GM21717 (cell line): ENCODE measurements around the gene RBM12.

Source experiments
- ATAC-seq: cut with Tn5 transposase; IDR thresholded peaks from one replicate; pipeline ENCODE4 v1.9.1; 2021; ENCODE audit warnings: mild to moderate bottlenecking, moderate library complexity; ENCODE audit not compliant: unreplicated experiment

The RBM12 gene

DNA sequence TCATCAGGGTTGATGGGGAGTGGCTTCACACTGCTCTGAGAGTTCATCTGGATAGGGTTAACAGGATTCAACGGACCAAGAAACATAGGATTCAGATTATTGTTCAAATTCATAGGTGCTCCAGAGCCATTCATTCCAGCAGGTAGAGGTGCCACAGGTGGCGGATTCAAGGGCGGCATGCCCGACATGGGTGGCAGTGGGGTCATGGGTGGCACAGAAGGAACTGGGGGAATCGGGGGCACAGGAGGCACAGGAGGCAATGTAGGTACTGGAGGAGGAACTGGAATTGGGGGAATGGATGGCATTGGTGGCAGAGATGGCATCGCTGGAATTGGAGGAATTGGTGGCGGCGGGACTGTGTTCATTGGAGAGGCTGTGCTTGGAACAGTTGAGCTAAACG lies 10.3 kb downstream of the RBM12 start:
- ATAC-seq = no peak

GRCh38 chr20:35653893-35654292 lies 10.8 kb downstream of the RBM12 start:
- no peak for ATAC-seq

GRCh38 chr20:35653430-35653734 lies 11.3 kb downstream of the RBM12 start:
- no peak for ATAC-seq

- ATAC-seq = no peak
These were observed 11.9 kb downstream of the RBM12 start for GRCh38 chr20:35652641-35653429.

GRCh38 chr20:35651958-35652357 lies 12.7 kb downstream of the RBM12 start:
- ATAC-seq = no peak

DNA sequence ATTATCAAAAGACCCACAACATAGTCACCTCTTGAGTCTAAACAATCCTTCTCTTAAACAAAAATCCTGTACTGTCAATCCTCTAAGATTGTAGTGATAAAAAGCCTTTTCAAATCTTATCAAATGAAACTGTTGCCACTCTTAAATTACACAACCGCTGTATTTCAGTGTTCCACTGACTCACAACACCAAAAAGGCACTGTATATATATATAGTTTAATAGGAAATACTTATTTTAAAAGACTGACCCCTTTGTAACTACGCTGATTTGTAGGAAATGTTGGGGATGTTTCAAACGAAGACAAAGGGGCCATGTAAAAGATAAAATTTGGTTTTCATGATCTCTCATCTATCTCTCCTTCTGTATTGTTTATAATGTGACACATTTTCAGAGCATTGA lies 14.1 kb downstream of the RBM12 start:
- no peak for ATAC-seq

- ATAC-seq = no peak
These were observed 15.9 kb downstream of the RBM12 start for GRCh38 chr20:35648836-35649235.

DNA sequence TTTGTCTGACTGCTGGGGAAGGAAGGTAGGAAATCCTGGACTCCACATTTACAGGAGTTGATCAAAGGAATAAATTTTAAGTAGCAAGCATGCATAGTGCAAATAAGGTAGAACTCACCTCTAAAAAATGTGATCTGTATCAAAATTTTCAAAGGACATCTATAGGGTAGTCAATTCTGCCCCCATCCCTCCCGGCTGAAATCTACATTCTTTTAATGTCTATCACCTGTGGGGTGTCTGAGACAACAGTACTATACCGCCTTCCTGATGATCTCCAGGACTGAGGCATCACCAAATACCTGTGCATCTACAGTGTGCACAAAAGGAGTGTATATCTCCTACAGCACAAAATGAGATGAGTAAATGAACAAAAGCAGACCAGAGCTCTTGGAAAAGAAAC lies 19.9 kb downstream of the RBM12 start:
- no peak for ATAC-seq

DNA sequence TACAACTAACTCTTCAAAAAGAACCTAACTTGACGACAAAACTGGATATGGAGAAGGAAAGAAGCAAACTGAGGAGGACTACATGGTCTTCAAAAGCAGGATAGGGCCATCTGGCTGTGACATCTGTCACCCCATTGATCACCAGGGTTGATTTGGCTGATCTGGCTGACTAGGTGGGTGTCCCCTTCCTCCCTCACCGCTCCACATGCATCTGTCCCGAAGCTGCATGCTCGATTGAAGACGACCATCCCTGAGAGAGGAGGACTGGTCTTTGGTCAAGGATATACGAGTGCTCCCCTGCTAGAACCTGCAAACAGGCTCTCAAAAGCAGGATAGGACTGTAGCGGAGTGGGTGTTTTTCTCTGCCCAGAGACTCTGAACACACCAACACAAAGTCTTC lies 21.7 kb downstream of the RBM12 start:
- ATAC-seq = no peak

DNA sequence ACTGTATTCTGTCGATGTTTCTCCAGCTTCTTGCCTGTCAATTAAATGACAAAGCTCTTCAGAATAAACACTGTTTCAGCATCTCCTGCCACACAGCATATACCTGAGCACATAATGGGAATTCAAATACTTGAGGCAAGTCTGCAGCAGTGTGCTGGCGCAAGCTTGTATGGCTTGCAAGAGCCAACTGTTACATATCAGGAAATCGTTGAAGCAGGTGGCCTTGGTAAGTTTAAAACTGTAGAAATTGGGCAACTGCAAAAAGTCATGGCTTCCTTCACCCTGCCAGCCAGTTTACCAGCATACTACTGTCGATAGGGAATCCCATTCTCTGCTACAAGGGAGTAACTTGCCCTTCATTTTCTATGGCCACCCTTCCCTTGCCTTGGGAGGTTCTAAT lies 23.0 kb downstream of the RBM12 start:
- ATAC-seq = no peak

DNA sequence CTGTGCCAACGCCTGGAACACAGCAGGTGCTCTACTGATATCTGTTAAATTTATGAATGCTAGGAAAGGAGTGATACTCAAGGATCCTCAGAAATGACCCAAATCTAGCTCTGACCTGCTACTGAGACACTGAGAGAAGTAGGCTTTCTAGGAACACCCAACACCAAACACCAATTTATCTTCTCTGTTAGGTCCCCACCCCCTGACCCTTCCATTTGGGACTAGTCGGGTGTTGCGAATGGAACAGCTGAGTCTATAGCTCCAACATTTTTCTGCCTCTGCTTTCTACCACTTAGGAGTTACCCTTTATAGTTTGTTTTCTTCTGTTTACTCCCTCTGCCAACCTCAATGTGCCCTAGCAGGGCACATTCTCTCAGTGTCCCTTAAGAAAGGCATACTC lies 24.0 kb downstream of the RBM12 start:
- no peak for ATAC-seq

GRCh38 chr20:35638751-35639150 lies 25.9 kb downstream of the RBM12 start:
- ATAC-seq = no peak

DNA sequence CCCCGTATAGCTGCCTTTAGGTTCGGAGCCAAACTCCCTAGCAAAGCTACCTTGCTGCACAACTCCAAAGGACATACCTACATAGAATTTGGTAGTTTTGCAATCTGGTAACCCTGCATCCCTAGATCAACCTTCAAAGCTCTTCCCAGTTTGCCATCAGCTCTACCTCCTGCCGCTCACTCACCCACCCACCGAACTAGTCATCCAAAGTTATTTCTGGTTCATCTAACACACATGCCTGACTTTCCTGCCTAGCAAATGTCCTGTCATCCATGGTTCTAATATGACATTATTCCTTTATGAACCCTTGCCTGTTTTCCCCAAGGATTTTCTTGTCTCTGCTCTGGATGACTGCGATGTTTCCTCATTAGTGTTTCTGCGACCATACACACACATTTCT lies 27.4 kb downstream of the RBM12 start:
- no peak for ATAC-seq

- no peak for ATAC-seq
These were observed 28.6 kb downstream of the RBM12 start for GRCh38 chr20:35636095-35636494.

GRCh38 chr20:35635652-35636051 lies 29.0 kb downstream of the RBM12 start:
- ATAC-seq = no peak

DNA sequence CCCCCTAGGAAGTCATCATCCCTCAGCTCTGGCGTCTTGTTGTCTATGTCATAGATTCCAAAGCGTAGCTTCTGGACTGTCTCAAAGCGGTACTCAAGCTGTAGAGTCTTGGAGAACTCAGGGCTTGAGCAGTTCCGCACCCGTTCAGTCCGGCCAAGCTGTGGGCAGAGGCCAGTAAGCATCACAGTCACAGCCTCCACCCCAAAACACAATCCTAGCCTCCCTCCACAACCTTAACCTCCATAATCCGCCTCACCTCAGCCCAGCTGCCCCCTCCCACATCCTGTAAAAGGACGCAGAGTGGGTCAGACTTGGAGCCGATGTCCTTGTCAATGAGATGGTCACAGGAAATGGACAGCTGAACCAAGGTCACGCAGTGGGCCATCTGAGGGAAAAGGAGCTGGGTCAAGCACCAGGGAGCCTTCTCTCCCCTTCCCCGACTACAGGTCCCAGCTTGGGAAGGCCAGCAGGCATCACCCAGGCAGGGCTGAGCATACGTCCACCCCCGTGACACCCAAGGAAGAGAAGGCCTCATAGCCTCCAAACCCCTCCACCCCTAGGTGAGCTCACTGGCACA lies 32.1 kb downstream of the RBM12 start:
- ATAC-seq = no peak

DNA sequence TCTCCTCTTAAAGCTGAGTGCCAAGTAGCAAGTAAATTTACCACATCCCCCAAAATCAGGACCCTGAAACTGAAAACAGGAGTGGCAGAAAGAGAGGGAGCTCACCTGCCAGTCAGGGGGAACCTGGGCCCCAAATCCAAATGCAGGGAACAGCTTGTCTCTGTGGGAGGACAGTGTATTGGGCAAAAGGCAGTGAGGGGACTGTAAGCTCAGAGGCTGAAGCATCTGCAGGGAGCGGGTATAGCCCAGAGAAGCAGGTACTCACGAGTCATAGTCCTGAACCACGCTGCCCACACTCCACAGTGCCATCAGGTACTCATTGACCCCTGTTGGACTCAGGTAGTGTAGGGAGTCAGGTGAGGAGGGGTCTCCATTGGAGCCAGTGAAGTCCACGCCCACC lies 34.1 kb downstream of the RBM12 start:
- no peak for ATAC-seq

DNA sequence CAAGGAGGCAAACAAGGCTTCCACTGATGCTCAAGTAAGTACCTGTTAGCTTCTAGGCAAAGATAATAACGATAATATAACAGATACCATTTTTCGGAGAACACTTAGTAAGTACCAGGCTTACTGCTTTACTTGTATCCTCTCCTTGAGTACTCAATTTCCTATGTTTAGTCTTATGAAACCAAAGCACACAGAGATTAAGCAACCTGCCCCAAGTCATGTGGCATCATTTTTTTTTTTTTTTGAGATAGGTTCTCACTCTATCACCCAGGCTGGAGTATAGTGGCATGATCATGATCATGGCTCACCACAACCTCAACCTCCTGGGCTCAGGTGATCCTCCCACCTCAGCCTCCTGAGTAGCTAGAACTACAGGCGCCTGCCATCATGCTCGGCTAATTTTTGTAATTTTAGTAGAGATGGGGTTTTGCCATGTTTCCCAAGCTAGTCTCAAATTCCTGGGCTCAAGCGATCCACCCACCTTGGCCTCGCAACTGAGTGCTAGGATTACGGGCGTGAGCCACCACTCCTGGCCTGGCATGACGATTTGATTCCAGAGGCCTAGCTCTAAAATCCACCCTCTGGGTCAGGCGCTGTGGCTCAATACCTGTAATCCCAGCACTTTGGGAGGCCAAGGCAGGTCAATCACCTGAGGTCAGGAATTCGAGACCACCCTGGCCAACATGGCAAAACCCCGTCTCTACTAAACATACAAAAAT lies 35.1 kb downstream of the RBM12 start:
- no peak for ATAC-seq

- no peak for ATAC-seq
These were observed 37.6 kb downstream of the RBM12 start for GRCh38 chr20:35627121-35627520.

GRCh38 chr20:35626386-35627001 lies 38.2 kb downstream of the RBM12 start:
- no peak for ATAC-seq

DNA sequence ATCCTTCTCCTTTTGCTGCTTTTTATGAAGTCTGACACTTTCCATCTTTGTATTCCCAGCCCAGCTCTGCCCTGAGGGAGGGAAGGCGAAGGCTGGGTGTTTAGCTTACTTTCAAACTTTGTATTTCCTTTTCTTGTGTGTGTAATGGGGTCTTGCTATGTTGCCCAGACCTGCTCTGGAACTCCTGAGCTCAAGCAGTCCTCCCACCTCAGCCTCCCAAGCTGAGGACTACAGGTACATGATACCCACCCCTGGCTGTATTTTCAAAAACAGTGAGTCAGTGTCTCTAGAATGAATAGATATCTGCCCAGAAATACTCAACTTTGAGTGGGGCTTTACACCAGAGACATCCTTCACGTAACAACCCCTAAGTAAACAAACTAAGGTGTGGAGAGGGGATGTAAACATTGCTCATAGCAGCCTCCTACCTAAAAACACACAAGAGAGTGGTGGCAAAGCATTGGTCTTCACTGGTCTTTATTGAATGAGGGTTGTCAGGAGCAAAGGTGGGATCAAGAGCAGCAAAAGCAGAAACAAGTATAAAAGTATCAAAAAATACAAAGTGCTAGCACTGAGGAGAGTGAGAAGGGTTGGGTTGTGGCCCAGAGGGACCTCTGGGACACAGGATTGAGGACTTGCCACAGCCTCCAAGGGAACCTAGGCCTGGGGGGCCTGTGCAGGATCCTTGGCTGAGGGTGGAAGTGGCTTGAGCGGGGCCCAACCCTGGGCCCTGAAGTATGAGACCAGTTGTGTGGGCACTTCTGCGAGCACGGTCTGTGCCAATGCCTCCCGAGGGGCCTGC lies 38.9 kb downstream of the RBM12 start:
- no peak for ATAC-seq
